Kasumi-1 (cell line): ENCODE results near the gene LGALS3BP.
"Not testable (repeated sequence)": the region's sequence is repeated elsewhere in the genome, so short reads cannot be mapped to it uniquely, and the experiment has no call there.

Experiments
- DNase-seq, 2 experiments: peaks; one replicate each; lab custom pipeline; 2025; lab: John Stamatoyannopoulos, UW

The LGALS3BP gene, protein sequence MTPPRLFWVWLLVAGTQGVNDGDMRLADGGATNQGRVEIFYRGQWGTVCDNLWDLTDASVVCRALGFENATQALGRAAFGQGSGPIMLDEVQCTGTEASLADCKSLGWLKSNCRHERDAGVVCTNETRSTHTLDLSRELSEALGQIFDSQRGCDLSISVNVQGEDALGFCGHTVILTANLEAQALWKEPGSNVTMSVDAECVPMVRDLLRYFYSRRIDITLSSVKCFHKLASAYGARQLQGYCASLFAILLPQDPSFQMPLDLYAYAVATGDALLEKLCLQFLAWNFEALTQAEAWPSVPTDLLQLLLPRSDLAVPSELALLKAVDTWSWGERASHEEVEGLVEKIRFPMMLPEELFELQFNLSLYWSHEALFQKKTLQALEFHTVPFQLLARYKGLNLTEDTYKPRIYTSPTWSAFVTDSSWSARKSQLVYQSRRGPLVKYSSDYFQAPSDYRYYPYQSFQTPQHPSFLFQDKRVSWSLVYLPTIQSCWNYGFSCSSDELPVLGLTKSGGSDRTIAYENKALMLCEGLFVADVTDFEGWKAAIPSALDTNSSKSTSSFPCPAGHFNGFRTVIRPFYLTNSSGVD

GRCh38 chr17:78979780-78980623 lies at the start of gene LGALS3BP:
TSS of gene LGALS3BP (minus strand) at chr17:78979923. CDS start at chr17:78977191, 2,732 bp downstream.
- DNase-seq, result peak; percentile 18 to 22

DNA sequence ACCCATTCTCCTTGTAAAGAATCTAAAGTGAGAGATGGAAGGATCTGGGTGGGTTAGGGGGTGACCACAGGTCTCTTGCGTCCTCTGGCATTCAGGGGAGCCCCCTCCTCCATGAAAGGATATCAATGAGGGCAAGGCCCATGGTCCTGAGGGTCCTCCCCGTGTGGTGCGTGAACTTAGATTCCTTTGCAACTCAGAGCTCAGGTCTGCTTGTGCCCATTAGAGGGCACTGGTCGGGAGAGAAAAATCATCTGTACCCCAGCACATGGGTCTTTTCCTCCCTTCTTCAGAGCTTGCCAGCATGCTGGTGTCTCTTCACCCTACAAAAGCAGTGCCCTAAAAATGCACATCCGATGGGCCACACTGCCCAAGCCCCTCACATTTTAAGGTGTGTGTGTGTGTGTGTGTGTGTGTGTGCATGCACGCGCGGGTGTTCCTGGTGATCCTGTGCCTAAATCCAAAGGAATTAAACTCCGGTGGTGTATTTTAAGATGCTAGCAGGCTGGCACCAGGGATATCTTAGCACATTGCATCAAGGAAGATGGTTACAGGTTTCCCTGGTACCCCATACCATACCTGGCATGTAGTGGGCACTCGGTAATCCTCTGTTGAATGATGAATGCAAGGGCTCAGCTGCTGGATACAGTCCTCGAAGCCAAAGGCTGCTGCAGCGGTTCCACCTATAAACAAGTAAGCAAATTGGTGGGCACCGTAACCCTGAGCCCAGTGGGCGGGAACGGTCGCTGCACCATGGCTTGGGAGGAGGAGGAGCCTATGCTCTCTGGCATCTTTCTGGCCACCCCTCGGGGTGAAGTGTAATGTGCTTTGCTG lies 49.0 kb upstream of the LGALS3BP start:
- DNase-seq, result peak; percentile 33 to 49

DNA sequence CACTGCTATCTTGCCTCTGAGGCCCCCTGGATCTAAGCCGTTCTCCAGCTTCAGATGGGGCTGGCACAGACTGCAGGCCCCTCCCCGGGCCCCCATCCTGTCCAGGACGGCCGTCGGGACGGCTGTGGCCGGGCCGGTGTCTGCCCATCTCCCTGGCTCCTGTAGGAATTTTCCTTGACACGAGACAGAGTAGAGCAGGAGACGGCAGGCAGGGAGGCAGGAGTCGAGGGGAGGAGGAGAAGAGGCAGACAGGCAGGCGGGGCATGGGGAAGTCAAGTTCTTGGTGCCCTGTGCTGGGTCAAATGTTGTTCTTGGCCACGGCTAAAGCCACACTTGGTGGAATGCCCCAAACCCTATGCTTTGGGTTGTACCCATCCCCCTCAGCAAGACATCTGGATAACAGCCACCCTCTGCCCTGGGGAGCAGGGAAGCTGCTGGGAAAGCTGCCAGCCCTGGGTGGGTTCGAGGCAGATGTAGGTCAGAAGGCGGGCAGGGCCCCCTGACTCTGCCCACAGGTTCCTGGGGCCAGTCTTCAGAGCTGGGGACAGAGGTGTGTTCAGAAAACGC lies 48.3 kb upstream of the LGALS3BP start:
- no peak for DNase-seq

DNA sequence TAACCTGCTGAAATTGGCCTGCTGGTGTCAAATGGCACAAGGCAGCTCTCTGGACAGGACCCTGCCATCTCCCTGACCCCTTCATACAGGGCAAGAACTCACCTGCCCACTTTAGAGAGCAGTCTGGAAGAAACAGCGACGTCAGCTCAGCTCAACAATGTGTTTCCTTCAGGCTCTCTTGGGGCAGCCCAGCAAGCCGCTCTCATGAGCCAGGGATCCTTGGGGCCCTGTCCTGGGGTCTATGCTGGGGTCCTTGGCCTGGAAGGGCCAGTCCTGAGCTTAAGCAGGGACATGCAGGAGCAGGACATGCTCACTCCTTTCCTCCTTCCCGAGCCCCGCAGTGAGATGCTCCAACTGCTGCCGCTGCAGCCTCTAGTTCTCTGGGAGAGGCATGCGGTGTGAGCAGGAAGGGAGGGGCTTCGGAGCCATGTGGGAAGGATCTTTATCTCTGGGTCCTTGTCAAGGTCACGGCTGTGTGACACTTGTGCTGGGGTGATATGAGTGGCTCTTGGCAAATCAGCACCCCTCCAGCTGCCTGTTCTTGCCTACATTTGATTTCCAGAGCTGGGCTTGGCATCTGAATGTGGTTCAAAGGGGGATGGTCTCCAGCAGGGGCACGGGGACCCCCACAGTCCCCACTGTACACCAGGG lies 47.7 kb upstream of the LGALS3BP start:
- no peak for DNase-seq

DNA sequence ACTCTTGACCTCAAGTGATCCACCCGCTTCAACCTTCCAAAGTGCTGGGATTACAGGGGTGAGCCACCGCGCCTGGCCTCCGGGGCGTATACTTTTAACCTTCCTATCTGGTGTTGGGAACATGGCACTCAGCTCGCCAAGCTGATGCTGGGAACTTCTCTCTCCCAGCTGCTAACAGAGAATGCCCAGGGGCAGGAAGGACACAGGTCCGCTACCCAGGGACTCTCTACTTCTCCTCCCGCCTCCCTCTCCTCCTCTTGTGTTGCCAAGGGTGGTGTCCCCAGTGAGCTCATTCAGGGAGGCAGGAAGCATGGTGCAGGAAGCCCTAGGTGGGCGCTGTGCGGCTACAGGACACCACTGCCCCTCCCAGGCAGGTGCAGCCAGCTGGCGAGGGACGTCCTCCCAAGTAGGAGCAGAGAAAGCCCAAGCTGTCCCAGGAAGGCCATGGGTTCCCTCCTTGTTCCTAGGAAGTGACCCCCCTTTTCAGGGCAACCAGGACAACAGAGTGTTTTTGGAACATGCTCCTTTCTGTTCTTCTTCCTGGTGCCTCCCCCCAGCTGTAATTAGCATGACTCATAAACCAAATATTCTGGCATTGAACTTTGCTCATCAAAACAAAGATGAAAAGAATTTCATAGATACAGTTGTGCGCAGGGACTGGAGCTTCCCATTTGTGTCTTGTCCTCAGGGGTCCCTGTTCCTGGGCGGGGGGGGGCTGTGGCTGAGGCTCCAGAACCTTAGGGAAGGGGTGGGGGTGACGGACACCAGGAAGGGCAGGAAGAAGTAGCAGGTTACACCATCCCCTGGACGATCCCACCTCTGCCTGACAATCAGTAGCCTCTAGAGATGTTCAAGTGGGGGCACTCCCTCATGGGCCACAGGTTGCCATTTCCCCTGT lies 46.9 kb upstream of the LGALS3BP start:
- no peak for DNase-seq

GRCh38 chr17:79024901-79025737 lies 45.4 kb upstream of the LGALS3BP start:
- no peak for DNase-seq

DNA sequence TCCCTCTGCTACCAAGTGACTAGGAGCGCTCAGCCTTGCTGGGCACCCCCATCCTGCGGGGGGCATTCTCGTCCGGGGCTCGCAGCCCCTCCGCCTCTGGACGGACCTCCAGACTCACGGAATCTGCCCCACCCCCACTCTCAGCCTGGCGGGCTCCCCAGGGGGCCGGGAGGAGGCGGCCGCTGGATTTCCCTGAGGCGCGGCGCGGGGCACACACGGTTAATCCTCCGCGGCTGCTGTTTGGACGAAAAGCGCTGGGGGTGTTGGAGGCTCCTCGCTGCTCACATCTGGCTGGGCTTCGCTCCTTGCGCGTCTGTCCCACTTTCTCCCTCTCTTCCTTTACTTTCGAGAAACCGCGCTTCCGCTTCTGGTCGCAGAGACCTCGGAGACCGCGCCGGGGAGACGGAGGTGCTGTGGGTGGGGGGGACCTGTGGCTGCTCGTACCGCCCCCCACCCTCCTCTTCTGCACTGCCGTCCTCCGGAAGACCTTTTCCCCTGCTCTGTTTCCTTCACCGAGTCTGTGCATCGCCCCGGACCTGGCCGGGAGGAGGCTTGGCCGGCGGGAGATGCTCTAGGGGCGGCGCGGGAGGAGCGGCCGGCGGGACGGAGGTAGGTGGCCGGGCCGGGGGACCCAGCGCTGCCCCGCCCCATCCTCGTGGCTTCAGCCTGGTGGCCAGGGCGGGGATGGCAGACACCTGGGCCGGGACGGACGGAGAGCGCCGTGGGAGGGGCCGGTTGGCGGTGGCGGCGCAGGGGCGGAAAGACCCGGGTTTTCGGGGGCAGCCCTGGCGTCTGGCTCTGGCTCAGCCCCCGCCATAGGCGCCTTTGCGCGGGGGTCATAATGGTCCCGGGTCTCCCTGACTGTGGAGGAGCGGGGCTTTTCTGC lies 44.4 kb upstream of the LGALS3BP start, which contains the start of gene C1QTNF1:
TSS of gene C1QTNF1 (plus strand) at position 284 of the 886 bp plus-strand sequence. CDS start 19,800 bp downstream, outside the sequence.
- DNase-seq, result peak; percentile 56 to 77

DNA sequence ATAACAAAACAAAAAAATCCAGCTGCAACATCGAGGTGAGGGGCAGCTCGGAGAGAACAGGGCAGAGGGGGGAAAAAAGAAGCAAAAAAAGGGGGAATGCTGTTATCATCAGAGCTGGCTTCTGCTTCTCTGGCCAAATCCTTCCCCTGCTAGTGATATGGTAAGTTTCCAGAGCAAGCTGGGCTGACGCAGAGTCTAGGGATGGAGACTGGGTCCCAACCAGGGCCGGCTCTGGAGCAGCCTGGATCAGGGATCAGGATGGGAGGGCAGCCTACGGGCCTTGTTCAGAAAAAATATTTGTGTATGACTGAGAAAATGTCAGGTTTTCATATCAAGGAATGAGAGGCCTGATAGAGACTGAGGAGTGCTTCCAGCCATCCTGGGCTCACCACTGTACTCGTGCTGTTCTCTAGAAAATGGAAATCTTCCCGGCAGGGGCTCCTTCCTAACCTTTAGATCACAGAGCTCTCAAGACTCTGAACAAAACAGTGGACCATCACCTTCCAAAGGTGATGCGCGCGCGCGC lies 43.5 kb upstream of the LGALS3BP start:
- DNase-seq, result no peak

- DNase-seq, result no peak
These were observed 42.8 kb upstream of the LGALS3BP start for GRCh38 chr17:79022507-79022991.

DNA sequence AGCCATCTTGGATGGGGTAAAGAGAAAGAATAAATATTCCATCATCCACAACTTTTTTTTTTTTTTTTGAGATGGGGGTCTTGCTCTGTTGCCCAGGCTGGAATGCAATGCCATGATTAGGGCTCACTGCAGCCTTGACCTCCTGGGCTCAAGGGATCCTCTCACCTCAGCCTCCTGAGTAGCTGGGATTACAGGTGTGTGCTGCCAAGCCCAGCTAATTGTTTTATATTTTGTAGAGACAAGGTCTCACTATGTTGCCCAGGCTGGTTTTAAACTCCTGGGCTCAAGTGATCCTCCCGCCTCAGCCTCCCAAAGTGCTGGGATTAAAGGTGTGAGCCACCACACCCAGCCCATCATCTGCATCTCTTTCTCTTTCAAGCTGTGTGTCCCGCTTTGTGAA lies 42.2 kb upstream of the LGALS3BP start:
- DNase-seq, result not testable (repeated sequence)

DNA sequence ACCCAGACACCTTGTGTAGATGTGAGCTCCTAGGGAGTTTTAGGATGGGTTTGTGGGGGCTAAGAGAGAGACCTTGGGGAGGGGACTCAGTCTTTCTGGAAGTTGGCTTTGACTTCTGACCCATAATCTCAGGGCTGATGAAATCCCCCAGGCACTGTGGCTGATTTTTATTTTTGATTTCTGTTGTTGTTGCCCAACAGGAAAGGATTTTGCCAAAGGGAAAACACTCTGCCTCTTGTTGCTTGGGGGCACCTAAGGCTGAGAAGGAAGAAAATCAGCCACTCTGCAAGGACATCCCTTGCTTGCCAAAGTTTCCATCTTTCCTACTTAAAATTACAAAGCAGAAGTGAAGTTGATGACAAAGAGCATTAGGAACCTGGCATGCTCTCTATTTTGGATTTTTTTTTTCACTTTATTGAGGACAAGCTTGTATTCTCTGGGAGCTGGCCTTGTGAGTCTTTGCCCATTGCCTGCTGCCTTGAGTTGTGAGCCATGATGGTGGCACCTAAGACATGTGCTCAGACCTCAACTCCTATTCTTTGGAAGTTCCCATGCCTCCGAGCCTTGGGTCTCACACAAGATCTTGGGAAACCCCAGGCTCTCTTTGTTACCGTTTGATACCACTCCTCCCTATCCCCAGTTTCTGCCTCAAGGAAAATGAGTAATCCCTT lies 41.0 kb upstream of the LGALS3BP start:
- no peak for DNase-seq

- DNase-seq, result peak; percentile 82 to 85
These were observed 40.2 kb upstream of the LGALS3BP start for GRCh38 chr17:79019632-79020584.

DNA sequence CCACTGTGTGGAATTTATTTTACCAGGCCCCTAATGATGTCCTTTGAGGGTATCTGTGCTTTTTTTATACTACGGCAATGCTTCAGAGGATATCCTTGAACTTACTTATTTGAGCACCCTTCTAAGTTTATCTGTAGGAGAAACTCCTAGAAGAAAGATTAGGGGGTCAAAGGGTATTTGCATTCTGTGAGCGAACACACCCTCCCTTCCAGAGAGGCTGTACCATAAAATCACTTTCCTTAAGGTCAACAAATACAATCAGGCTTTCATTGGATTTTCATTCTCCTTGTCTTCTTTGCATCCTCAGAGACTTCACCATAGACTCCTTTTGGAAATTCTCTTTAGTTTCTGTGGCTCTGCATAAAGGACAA lies 39.5 kb upstream of the LGALS3BP start:
- DNase-seq, result no peak

DNA sequence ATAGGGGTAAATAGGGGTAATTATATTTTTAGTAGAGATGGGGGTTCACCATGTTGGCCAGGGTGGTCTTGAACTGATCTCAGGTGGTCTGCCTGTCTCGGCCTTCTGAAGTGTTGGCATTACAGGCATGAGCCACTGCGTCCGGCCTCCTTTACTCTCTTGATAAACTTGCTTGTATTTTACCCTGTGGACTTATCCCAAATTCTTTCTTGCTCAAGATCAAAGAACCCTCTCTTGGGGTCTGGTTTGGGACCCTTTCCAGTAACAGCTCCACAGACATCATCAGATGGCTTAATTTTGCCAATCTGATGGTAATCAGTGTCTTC lies 38.6 kb upstream of the LGALS3BP start:
- no peak for DNase-seq

DNA sequence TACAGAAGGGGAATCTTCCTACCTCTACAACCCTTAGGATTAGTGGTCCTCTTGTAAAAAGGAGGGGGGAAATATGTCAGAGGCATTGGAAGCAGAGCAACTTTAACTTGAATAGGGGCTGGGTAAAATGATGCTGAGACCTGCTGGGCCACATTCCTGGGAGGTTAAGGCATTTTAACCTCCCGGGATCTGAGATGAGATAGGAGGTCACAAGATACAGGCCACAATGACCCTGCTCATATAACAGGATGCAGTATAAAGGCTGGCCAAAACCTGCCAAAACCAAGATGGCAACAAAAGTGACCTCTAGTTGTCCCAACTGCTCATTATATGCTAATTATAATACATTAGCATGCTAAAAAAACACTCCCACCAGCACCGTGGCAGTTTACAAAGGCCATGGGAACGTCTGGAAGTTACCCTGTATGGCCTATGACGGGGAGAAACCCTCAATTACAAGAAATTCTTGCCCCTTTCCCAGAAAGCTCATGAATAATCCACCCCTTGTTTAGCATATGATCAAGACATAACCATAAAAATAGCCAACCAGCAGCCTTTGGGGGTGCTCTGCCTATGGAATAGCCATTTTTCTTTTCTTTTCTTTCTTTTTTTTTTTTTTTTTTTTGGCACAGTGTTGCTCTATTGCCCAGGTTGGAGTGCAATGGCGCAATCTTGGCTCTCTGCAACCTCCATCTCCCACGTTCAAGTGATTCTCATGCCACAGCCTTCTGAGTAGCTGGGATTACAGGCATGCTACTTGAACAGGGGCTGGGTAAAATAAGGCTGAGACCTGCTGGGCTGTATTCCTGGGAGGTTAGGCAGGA lies 38.0 kb upstream of the LGALS3BP start:
- no peak for DNase-seq
